D721Med (cell line): Measurements from ENCODE around the gene MSMP.

Experiments
- DNase-seq: peaks from one replicate; pipeline ENCODE4 v3.0.0; 2011; ENCODE audit warnings: low spot score; ENCODE audit not compliant: insufficient read length
- FAIRE-seq: peaks from 2 replicates; lab custom pipeline; 2011; peaks lifted over from hg19 to GRCh38; lab: Jason Lieb, UNC
- CTCF ChIP-seq: IDR thresholded peaks from 2 replicates; pipeline ENCODE4 v1.5.1; 2012; ENCODE audit warnings: mild to moderate bottlenecking, control low read depth; ENCODE audit not compliant: insufficient read depth; ENCODE audit errors: missing control alignments

MSMP gene

GRCh38 chr9:35789541-35789940 lies 35.5 kb upstream of the MSMP start:
- TF ChIP-seq CTCF, result no peak
- DNase-seq, result no peak
- FAIRE-seq, result no peak

GRCh38 chr9:35783418-35783817 lies 29.3 kb upstream of the MSMP start:
- no peak for TF ChIP-seq CTCF
- FAIRE-seq (no peak), DNase-seq (no peak)

- DNase-seq (no peak), FAIRE-seq (no peak)
- TF ChIP-seq CTCF, result no peak
Observed at GRCh38 chr9:35781066-35781465, 27.0 kb upstream of the MSMP start.

- TF ChIP-seq CTCF, result no peak
- DNase-seq (no peak), FAIRE-seq (no peak)
Observed at GRCh38 chr9:35778496-35778895, 24.4 kb upstream of the MSMP start.

GRCh38 chr9:35776018-35776417 lies 21.9 kb upstream of the MSMP start:
- no peak for DNase-seq
- no peak for TF ChIP-seq CTCF
- FAIRE-seq, result no peak

- no peak for TF ChIP-seq CTCF
- DNase-seq (no peak), FAIRE-seq (no peak)
Observed at GRCh38 chr9:35774907-35775635, 21.0 kb upstream of the MSMP start.

- DNase-seq (no peak), FAIRE-seq (no peak)
- no peak for TF ChIP-seq CTCF
Observed at GRCh38 chr9:35771943-35772342, 17.9 kb upstream of the MSMP start.
